KOPT-K1 (cell line): Measurements from ENCODE around the gene ANOS1.

ENCODE experiments used
- H3K27ac ChIP-seq: fragments of 200-600 bp; sonication (generic); 2 replicates; pipeline ENCODE4 v1.5.1; 2016; ENCODE audit warnings: antibody characterized with exemption, mild to moderate bottlenecking, low read depth, low read length; ENCODE audit not compliant: poor library complexity, severe bottlenecking
- H3K36me3 ChIP-seq: fragments of 200-600 bp; sonication (generic); 2 replicates; pipeline ENCODE4 v1.5.1; 2017; ENCODE audit warnings: antibody characterized with exemption, mild to moderate bottlenecking, low read length, moderate library complexity; ENCODE audit not compliant: insufficient read depth
- H3K9me3 ChIP-seq: fragments of 200-600 bp; sonication (generic); 2 replicates; pipeline ENCODE4 v1.5.1; 2017; ENCODE audit warnings: antibody characterized with exemption, low read length, mild to moderate bottlenecking; ENCODE audit not compliant: insufficient read depth, poor library complexity, severe bottlenecking

Gene ANOS1

DNA sequence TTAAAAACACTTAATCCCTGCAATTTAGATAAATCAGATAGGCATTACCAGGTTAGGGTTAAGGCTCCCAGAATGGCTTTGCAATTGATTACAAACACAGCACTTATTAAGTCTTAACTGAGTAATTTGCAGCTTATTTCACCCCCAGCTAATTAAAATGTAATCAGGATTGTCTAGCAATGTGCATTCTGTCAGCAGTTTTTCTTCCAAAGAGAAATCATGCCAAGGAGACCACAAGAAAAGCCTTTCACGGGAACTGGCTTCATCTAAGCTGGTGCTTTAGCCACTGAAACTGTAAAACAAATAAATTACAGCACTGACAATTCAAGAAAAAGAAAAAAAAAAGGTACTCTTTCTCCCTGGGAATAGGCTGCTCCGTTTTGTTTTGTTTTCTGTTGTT is 2.1 kb downstream of the ANOS1 start:
- Histone ChIP-seq H3K9me3 (no peaks in the 10 kb centered on the region), H3K36me3 (no peaks in the 10 kb centered on the region), H3K27ac (no peak overlapping the region)

DNA sequence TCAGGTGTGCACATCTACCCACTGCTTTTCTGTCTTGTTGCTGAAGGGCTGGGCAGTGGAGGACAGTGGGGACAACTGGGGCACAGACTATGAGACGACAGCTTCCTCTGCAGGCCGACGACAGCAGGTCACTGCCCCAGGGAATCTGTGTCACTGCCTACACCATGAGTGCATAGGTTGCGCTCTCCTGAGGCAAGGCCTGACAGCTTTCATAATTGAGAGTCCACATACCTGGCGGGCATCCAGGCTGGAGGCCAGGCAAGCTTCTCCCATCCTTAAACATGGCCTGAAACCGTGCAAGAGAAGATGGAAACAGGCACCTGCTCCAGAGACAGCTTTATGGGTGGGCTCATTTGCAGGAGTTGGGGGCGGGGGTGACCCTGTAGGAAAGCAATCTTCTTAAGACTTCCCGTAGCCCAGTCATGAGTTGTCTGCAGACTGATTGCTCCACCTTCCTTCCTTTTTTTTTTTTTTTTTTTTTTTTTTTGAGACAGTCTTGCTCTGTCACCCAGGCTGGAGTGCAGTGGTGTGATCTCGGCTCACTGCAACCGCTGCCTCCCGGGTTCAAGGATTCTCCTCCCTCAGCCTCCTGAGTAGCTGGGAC is 2.9 kb downstream of the ANOS1 start:
- Histone ChIP-seq H3K36me3 (no peaks in the 10 kb centered on the region), H3K27ac (no peak overlapping the region), H3K9me3 (no peaks in the 10 kb centered on the region)

DNA sequence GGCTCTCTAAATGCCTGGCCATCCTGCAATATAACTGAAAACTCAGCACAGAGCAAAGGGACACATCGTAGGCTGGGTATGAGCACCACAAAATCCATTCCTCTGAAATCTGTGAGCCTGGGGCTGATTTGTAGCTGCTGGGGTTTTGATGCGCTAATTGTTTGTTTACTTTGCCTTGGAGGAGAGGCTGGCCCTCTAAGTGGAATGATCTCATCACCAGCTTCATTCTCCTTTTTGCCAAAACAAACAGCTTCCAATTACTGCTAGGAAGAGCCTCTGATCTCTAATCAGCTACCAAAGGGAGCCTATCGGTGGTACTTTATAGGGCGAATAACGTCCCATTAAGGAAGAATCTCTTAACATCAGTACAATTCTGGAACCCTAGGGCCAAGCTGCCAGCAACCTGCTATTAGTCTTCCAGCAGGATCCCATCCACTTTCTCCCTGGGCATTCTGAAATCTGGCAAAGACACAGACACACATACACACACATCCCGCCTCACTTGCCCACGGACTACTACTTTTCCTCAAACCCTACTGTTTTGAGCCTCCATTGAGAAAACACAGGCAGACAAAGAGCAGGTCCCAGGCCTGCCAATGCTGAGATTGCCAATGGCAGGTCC is 5.8 kb downstream of the ANOS1 start:
- Histone ChIP-seq H3K36me3 (no peaks in the 10 kb centered on the region), H3K9me3 (no peaks in the 10 kb centered on the region), H3K27ac (no peak overlapping the region)

DNA sequence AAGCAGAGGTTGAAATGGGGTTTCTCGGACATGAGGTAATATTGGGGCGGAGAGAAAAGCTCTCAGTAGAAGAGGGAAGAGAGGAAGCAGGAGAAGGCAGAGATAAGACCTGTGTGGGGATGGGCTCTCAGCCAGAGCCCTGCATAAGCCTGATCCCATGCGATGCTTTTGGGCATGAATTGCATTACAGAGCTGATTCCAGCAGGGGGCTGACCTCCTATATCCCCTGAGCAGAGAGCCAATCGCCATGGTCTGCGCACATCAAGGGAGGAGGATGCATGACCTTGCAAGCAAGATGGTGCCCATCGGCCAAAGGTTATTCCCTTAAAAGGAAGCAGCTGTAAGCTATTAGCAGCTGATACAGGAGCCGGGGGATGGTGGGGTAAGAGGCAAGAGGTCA is 7.6 kb downstream of the ANOS1 start:
- no peak overlapping the region for H3K27ac ChIP-seq

DNA sequence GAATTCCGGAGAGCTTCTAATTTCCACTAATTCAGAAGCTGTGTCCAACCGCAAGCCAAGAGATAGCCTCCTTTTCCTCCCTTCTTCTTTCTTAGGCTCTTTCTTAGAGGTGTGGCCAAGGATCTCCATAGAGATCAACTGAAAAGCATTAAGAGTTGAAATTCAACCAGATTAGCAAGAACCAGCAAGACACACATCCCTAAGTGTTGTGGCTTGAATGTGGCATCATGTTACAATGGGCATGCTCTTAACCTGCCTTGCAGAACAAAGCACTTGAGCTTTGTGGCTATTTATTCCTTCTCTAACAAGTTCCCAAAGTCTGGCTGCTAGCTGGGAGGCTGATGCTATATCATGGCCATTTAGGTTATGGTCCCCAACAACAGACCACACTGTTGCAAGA is 10.4 kb downstream of the ANOS1 start:
- no peaks in the 10 kb centered on the region for H3K36me3 ChIP-seq
- H3K27ac ChIP-seq, result no peak overlapping the region
- H3K9me3 ChIP-seq, result no peaks in the 10 kb centered on the region

More for the DNA sequence above, 7.6 kb downstream of the ANOS1 start:
- Histone ChIP-seq H3K36me3 (no peaks in the 10 kb centered on the region), H3K9me3 (no peaks in the 10 kb centered on the region)

DNA sequence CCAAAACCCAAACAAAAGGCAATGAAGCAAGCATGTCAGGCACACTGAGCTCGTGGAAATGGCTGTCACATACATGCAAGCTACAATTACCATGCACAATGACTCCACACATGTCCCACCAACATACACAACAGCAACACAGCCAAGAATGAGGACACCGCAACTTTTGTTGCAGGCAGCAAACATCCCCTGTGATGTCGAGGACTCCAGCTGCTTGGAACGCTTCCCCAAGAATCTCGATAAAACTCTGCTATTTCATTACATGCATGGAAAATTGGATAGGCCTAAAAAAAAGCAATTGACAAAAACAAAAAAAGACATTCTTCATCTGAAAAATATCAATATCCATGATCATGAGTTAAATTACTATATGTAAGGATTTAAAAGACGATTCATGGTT is 11.8 kb downstream of the ANOS1 start:
- Histone ChIP-seq H3K9me3 (no peaks in the 10 kb centered on the region), H3K27ac (no peak overlapping the region), H3K36me3 (no peaks in the 10 kb centered on the region)

DNA sequence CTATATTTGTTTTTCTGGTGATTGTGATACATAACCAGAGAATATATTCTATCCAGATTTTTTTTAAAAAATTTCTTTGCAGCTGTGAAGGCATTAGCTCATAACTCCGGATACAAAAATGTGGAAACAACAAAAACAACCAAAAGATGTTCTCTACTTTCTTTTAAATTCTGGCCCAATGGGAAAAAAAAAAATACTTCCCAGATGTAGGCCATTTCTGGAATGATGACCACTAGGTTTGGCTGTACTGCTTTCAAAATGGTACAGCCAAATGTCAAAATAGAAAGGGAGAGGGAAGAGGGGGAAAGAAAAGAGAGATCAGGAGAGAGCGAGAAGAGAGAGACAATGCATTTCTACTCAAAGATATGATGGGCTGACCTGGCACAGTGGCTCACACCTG is 14.6 kb downstream of the ANOS1 start:
- no peaks in the 10 kb centered on the region for H3K36me3 ChIP-seq
- H3K27ac ChIP-seq, result no peak overlapping the region
- H3K9me3 ChIP-seq, result no peaks in the 10 kb centered on the region

DNA sequence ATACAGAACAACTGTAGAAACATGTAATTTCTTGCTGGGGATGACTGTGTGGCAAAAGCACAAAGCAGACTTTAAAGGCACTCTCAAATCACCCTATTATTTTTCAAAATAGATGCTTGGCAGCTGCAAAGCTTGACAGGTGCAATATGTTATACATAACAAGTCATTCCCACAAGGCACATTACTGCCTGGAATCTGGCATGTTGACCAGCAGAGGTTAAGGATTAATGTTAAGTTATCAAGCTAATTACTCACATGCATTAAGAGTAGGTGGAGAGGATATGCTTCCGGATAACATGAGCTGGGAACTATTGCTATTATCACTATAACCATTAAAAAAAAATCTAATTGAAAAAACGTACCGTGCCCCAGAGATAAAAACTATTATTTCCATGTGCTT is 17.8 kb downstream of the ANOS1 start:
- Histone ChIP-seq H3K9me3 (no peaks in the 10 kb centered on the region), H3K27ac (no peak overlapping the region), H3K36me3 (no peaks in the 10 kb centered on the region)

DNA sequence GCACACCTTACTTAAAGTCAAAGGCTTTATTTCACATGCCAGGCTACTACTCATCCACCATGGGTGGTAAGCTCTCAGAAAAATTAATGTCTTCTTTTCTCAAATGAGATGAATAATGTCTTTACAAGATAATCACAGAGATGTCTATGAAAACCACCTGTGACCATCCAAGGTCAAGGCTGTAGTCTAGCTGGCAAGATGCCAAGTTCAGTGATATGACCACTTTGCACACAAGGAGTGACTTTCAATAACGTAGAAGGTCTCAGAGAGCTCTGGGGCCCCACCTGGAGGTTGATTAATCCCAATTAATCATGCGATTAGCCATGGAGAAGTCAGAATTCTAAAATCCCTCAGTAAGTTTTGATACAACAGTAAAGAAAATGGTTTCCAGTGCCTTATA is 20.5 kb downstream of the ANOS1 start:
- no peaks in the 10 kb centered on the region for H3K36me3 ChIP-seq
- no peak overlapping the region for H3K27ac ChIP-seq
- H3K9me3 ChIP-seq, result no peaks in the 10 kb centered on the region

DNA sequence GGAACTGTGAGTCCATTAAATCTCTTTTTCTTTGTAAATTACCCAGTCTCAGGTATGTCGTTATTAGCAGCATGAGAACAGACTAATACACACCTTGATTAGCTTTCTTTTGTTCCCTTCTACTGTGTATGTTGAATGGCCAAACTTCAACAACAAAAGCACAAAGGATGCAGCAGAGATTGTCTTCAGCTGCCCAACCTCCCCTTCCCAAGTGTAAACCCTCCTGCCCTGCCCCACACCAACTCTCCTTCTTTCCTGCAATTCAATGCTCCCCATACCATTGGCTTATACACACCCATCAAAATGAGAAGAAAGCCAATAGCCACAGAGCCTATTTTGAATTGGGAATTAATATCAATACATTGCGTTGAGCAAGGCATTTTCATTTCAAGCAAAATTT is 27.8 kb downstream of the ANOS1 start:
- Histone ChIP-seq H3K9me3 (no peaks in the 10 kb centered on the region), H3K36me3 (no peaks in the 10 kb centered on the region), H3K27ac (no peak overlapping the region)

DNA sequence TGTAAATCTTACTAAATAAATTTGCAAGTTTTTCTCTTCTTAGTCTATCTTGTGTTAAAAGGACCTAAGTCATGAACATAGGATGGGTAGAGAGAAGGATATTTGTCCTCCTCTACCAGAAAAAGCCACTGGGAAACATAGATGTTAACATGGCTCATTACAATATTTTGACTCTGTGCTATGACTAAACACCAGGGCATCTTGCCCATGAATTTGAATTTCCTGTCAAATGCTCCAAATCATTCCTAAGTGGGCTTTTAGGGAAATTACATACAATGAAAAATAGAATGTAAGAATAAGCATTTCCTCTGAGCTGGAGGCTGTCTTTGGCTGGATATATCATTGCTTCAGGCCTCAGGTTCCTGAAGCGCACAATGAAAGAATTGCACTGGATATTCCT is 39.1 kb downstream of the ANOS1 start:
- H3K9me3 ChIP-seq, result no peaks in the 10 kb centered on the region
- H3K27ac ChIP-seq, result no peak overlapping the region
- H3K36me3 ChIP-seq, result no peaks in the 10 kb centered on the region

DNA sequence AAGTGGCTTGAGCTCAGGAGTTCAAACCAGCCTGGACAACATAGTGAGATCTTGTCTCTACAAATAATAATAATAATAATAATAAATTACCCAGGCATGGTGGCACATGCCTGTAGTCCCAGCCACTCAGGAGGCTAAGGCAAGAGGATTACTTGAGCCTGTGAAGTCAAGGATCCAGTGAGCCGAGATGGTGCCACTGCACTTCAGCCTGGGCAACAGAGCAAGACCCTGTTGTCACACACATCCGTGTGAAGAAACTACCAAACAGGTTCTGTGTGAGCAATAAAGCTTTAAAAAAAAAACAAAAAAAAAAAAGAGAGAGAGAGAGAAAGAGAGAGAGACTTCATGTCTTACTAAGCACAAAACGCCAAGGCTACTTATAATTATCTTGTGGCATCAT is 42.5 kb downstream of the ANOS1 start:
- Histone ChIP-seq H3K36me3 (no peaks in the 10 kb centered on the region), H3K9me3 (no peaks in the 10 kb centered on the region), H3K27ac (no peak overlapping the region)

DNA sequence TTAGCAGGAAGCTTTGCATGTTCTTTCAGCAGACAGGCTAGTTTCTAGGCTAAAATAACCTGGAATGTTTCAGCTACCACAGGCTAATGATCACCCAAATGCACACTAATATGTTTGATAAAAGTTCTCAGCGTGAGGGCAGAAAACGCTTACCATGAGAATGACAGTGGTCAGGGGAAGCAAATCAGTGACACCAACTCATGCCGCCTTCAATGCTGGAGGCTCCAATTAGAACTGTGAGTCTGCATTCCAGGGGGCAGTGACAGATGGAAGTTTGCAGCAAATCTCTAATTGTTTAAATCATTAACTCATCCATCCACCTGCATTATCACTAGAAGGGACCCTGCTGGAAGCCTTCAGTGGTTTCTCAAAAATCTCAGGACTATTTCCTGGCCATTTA is 43.2 kb downstream of the ANOS1 start:
- H3K9me3 ChIP-seq, result no peaks in the 10 kb centered on the region
- no peaks in the 10 kb centered on the region for H3K36me3 ChIP-seq
- H3K27ac ChIP-seq, result no peak overlapping the region

DNA sequence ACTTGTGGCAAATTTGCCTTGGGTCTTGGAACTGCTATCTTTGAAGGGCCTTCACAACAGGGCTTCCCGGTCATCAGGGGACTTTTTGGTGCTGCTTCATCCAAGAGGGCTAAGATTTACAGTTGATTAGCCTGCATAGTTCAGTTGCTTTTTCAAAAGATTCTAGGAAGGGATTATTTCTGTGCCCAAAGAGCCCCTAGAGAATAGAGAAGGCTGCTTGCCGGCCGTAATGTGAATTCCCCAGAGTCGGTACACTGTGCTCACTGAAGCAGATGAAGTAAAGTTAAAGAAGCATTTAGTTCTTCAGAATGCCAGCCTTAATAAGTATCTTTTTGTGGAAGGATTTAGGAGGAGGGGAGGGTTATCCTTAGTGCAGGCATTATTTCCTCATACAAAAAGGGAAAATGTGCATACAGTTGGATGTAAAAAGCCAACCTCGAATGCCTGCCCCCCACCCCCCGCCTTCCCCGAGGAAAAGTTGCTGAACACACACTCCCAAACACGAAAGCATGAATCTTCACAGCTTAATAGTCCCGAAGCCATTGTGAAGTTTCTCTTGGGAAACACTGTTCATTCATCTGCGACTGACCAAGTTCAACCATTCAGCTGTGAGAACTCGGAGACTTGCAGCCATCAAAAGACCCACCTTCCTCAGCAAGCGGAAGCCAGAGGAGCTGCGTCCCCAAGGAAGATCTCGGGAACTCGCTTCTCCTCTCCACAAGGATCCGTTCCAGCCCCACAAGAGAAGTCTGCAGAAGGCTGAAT is 47.6 kb downstream of the ANOS1 start:
- Histone ChIP-seq H3K27ac (no peak overlapping the region), H3K36me3 (no peaks in the 10 kb centered on the region), H3K9me3 (no peaks in the 10 kb centered on the region)

DNA sequence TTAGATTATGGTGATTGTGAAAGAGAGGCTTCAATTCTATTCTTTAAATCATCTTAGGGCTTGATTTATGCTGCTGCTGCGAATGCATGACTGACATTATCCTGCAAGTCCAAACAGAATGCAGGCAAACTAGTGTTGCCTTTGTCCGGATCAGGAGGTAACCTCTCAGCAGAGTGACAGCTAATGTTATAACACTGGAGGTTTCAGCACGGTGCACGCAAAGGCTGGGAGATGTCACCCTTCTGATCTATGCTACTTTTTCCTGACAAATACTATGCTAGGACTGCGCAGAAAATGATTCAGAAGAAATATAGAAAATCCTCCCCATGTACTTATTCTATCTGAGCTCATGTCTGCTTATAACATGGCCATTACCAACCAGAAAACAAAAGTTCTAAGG is 48.2 kb downstream of the ANOS1 start:
- Histone ChIP-seq H3K27ac (no peak overlapping the region), H3K9me3 (no peaks in the 10 kb centered on the region), H3K36me3 (no peaks in the 10 kb centered on the region)

DNA sequence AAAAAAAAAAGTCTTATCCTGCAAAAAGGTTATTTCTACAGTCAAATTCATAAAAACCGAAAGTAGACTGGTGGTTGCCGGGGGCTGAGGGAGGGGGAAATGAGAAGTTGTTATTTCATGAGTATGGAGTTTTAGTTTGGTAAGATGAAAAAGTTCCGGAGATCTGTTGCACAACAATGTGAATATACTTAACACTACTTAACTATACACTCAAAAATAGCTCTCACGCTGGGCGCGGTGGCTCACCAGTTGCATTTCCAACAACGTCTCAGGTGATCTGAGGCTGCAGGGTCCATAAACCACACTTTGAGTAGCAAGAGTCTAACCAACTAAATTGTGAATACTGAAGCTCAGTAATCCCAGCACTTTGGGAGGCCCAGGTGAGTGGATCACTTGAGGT is 52.4 kb downstream of the ANOS1 start:
- H3K36me3 ChIP-seq, result no peaks in the 10 kb centered on the region
- H3K27ac ChIP-seq, result no peak overlapping the region

More for the DNA sequence above, 52.4 kb downstream of the ANOS1 start:
- no peaks in the 10 kb centered on the region for H3K9me3 ChIP-seq
